Panc1 (cell line): ENCODE measurements around the gene CENPP.

Source experiments
- CTCF ChIP-seq: fragments of 450-650 bp; IDR thresholded peaks from 2 replicates; pipeline ENCODE4 v1.5.1; 2017; ENCODE audit warnings: mild to moderate bottlenecking
- POLR2AphosphoS5 ChIP-seq: IDR thresholded peaks from 2 replicates; pipeline ENCODE4 v1.6.1; 2012; ENCODE audit warnings: mild to moderate bottlenecking, low read depth, low read length, moderate library complexity
- REST ChIP-seq, 2 experiments: IDR thresholded peaks; 2 replicates each; pipeline ENCODE4 v1.6.1; 2011 to 2012; ENCODE audit warnings: low read depth in 2 of 2, control low read depth in 1 of 2, low read length in 1 of 2, mild to moderate bottlenecking in 1 of 2, moderate library complexity in 1 of 2; ENCODE audit not compliant: insufficient read depth in 1 of 2
- SIN3A ChIP-seq: IDR thresholded peaks from 2 replicates; pipeline ENCODE4 v1.6.1; 2012; ENCODE audit warnings: low read depth, mild to moderate bottlenecking, low read length, moderate library complexity, borderline replicate concordance; ENCODE audit not compliant: insufficient read depth

GRCh38 chr9:92666912-92667532 lies 341.3 kb downstream of the CENPP start:
- TF ChIP-seq CTCF (no peak), POLR2AphosphoS5 (no peak), SIN3A (no peak), REST (IDR thresholded peaks at IDR 0.05; ENCODE audit: insufficient read depth in 1 of 2, low read depth in 2 of 2, low read length in 1 of 2) (no peak)
